ENCODE results near the gene GNB3.

DNA sequence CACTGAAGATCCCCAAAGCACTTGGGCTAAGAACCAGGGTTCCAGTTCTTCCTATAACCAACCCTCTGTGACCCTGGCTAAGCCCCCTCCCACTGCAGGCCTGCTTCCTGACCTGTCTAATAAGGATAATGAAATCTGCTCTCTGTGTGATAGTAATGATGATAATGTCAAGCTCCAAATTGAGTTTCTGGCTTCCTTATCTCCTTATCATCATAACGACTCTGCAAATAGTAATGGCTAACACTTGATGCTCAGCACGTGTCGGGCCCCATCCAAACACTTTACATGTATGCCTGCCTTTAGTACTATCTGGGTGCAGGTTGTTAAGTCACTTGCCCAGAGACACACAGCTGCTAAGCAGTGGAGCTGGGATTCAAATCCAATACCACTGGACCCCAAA is 24.1 kb upstream of the GNB3 start:
- TF ChIP-seq, protein P1, sequence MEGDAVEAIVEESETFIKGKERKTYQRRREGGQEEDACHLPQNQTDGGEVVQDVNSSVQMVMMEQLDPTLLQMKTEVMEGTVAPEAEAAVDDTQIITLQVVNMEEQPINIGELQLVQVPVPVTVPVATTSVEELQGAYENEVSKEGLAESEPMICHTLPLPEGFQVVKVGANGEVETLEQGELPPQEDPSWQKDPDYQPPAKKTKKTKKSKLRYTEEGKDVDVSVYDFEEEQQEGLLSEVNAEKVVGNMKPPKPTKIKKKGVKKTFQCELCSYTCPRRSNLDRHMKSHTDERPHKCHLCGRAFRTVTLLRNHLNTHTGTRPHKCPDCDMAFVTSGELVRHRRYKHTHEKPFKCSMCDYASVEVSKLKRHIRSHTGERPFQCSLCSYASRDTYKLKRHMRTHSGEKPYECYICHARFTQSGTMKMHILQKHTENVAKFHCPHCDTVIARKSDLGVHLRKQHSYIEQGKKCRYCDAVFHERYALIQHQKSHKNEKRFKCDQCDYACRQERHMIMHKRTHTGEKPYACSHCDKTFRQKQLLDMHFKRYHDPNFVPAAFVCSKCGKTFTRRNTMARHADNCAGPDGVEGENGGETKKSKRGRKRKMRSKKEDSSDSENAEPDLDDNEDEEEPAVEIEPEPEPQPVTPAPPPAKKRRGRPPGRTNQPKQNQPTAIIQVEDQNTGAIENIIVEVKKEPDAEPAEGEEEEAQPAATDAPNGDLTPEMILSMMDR (IDR thresholded peaks at IDR 0.05), result no peak
- no peak for TF ChIP-seq POLR2A (IDR thresholded peaks at IDR 0.05)
